H4 (cell line): ENCODE results near the gene SLC22A31. TPM values are rescaled to one million over a fixed set of nuclear protein-coding genes. Genes with fewer than 3 reads are reported as not detected.

Experiments
- DNase-seq: peaks from one replicate; pipeline ENCODE4 v3.0.0-alpha.2; 2015; ENCODE audit warnings: low spot score
- total RNA-seq: library from RNA; depleted of rRNA; stranded (reverse); fragments of >200 nt; shearing (Covaris generic); gene quantifications from 2 replicates; pipeline ENCODE4 v1.2.3, GENCODE V29; 2014

The SLC22A31 gene
- total RNA-seq, 1 experiment from 2014 or later: not detected

GRCh38 chr16:89164847-89165680 lies 35.3 kb downstream of the SLC22A31 start:
- DNase-seq: no peak

GRCh38 chr16:89164436-89164835 lies 35.9 kb downstream of the SLC22A31 start:
- no peak for DNase-seq

GRCh38 chr16:89163297-89163696 lies 37.0 kb downstream of the SLC22A31 start:
- no peak for DNase-seq

- DNase-seq: no peak
Measured at GRCh38 chr16:89161763-89162713, 38.3 kb downstream of the SLC22A31 start.

- DNase-seq: no peak
Measured at GRCh38 chr16:89160977-89161701, 39.2 kb downstream of the SLC22A31 start.

GRCh38 chr16:89159850-89160354 lies 40.4 kb downstream of the SLC22A31 start:
- DNase-seq: no peak

GRCh38 chr16:89159066-89159849 lies 41.1 kb downstream of the SLC22A31 start:
- no peak for DNase-seq

- no peak for DNase-seq
Measured at GRCh38 chr16:89157778-89158177, 42.6 kb downstream of the SLC22A31 start.

- no peak for DNase-seq
Measured at GRCh38 chr16:89156740-89157645, 43.3 kb downstream of the SLC22A31 start.

- no peak for DNase-seq
Measured at GRCh38 chr16:89155851-89156739, 44.2 kb downstream of the SLC22A31 start.

- DNase-seq: no peak
Measured at GRCh38 chr16:89155184-89155679, 45.1 kb downstream of the SLC22A31 start.

GRCh38 chr16:89154390-89155183 lies 45.8 kb downstream of the SLC22A31 start:
- no peak for DNase-seq

- DNase-seq: no peak
Measured at GRCh38 chr16:89153848-89154271, 46.5 kb downstream of the SLC22A31 start.

- no peak for DNase-seq
Measured at GRCh38 chr16:89152831-89153700, 47.3 kb downstream of the SLC22A31 start.

GRCh38 chr16:89150981-89151380 lies 49.4 kb downstream of the SLC22A31 start:
- DNase-seq: no peak

- DNase-seq: no peak
Measured at GRCh38 chr16:89150090-89150835, 50.1 kb downstream of the SLC22A31 start.
